NCI-H748 treated with DMSO at 0.1 percent for 48 hours (cell line): ENCODE results near the gene PJA2.

Experiments
- DNase-seq: peaks from one replicate; lab custom pipeline; 2025; lab: John Stamatoyannopoulos, UW

The PJA2 gene

GRCh38 chr5:109350537-109351270 lies 59.1 kb downstream of the PJA2 start:
- DNase-seq: no peak

GRCh38 chr5:109349388-109349787 lies 60.4 kb downstream of the PJA2 start:
- DNase-seq: no peak

GRCh38 chr5:109347252-109347888 lies 62.4 kb downstream of the PJA2 start:
- no peak for DNase-seq

- no peak for DNase-seq
Observed at GRCh38 chr5:109345699-109346098, 64.1 kb downstream of the PJA2 start.

- DNase-seq: no peak
Observed at GRCh38 chr5:109340351-109340750, 69.4 kb downstream of the PJA2 start.

GRCh38 chr5:109335114-109335513 lies 74.7 kb downstream of the PJA2 start:
- DNase-seq: no peak

GRCh38 chr5:109334056-109334455 lies 75.7 kb downstream of the PJA2 start:
- DNase-seq: no peak

GRCh38 chr5:109329333-109330237 lies 80.2 kb downstream of the PJA2 start:
- DNase-seq: no peak

- DNase-seq: no peak
Observed at GRCh38 chr5:109328626-109329025, 81.1 kb downstream of the PJA2 start.

GRCh38 chr5:109327570-109327969 lies 82.2 kb downstream of the PJA2 start:
- no peak for DNase-seq

GRCh38 chr5:109326919-109327318 lies 82.9 kb downstream of the PJA2 start:
- DNase-seq: no peak

- no peak for DNase-seq
Observed at GRCh38 chr5:109325456-109325855, 84.3 kb downstream of the PJA2 start.

GRCh38 chr5:109324931-109325330 lies 84.8 kb downstream of the PJA2 start:
- no peak for DNase-seq

GRCh38 chr5:109324351-109324750 lies 85.4 kb downstream of the PJA2 start:
- DNase-seq: no peak

GRCh38 chr5:109322694-109323093 lies 87.1 kb downstream of the PJA2 start:
- DNase-seq: no peak

GRCh38 chr5:109319351-109319750 lies 90.4 kb downstream of the PJA2 start:
- DNase-seq: no peak

GRCh38 chr5:109318455-109319108 lies 91.2 kb downstream of the PJA2 start:
- no peak for DNase-seq

GRCh38 chr5:109316634-109317033 lies 93.1 kb downstream of the PJA2 start:
- no peak for DNase-seq

- no peak for DNase-seq
Observed at GRCh38 chr5:109315245-109315644, 94.5 kb downstream of the PJA2 start.

GRCh38 chr5:109313127-109313526 lies 96.6 kb downstream of the PJA2 start:
- no peak for DNase-seq

- no peak for DNase-seq
Observed at GRCh38 chr5:109312695-109313094, 97.1 kb downstream of the PJA2 start.

- DNase-seq: no peak
Observed at GRCh38 chr5:109310315-109310714, 99.5 kb downstream of the PJA2 start.
